Trophoblast cell (in vitro differentiated cells and primary cell): ENCODE data around the gene MXD4.

Experiments used
- DNase-seq, 2 donors: peaks; one replicate each; pipeline ENCODE4 v3.0.0-alpha.2; 2016
- H2AFZ ChIP-seq: 2 replicates; pipeline ENCODE4 v1.6.1; 2013; ENCODE audit warnings: low read length, moderate library complexity, mild to moderate bottlenecking; ENCODE audit not compliant: insufficient read depth, poor library complexity
- H2AK5ac ChIP-seq: 2 replicates; pipeline ENCODE4 v1.6.1; 2013; ENCODE audit warnings: mild to moderate bottlenecking, low read length
- H2BK120ac ChIP-seq: 2 replicates; pipeline ENCODE4 v1.6.1; 2013; ENCODE audit warnings: low read length, mild to moderate bottlenecking, moderate library complexity; ENCODE audit not compliant: insufficient read depth, poor library complexity
- H2BK12ac ChIP-seq: 2 replicates; pipeline ENCODE4 v1.6.1; 2013; ENCODE audit warnings: mild to moderate bottlenecking, low read length, moderate library complexity
- H2BK5ac ChIP-seq: 2 replicates; pipeline ENCODE4 v1.6.1; 2013; ENCODE audit warnings: low read length, low read depth, moderate library complexity, mild to moderate bottlenecking; ENCODE audit not compliant: poor library complexity
- H3K14ac ChIP-seq: 2 replicates; pipeline ENCODE4 v1.6.1; 2013; ENCODE audit warnings: mild to moderate bottlenecking, low read length
- H3K18ac ChIP-seq: 2 replicates; pipeline ENCODE4 v1.6.1; 2013; ENCODE audit warnings: mild to moderate bottlenecking, low read length
- H3K23ac ChIP-seq: 2 replicates; pipeline ENCODE4 v1.6.1; 2013; ENCODE audit warnings: low read length
- H3K27ac ChIP-seq: 2 replicates; pipeline ENCODE4 v1.5.1; 2013; ENCODE audit warnings: low read depth, mild to moderate bottlenecking, inconsistent platforms, low read length, moderate library complexity
- H3K27me3 ChIP-seq: 2 replicates; pipeline ENCODE4 v1.6.1; 2013; ENCODE audit warnings: inconsistent platforms, mild to moderate bottlenecking, low read length, moderate library complexity; ENCODE audit not compliant: insufficient read depth
- H3K36me3 ChIP-seq, 2 experiments: 1 replicate in 1 of 2; 2 replicates in 1 of 2; pipeline ENCODE4 v1.6.1; 2013; ENCODE audit warnings: low read length in 2 of 2, mild to moderate bottlenecking in 2 of 2, moderate library complexity in 1 of 2; ENCODE audit not compliant: insufficient read depth in 2 of 2, control insufficient read depth in 1 of 2
- H3K4ac ChIP-seq: 2 replicates; pipeline ENCODE4 v1.6.1; 2013; ENCODE audit warnings: low read depth, mild to moderate bottlenecking, low read length, moderate library complexity
- H3K4me1 ChIP-seq, 2 experiments: 1 replicate in 1 of 2; 2 replicates in 1 of 2; pipeline ENCODE4 v1.6.1; 2013; ENCODE audit warnings: low read length in 2 of 2, mild to moderate bottlenecking in 2 of 2, moderate library complexity in 1 of 2; ENCODE audit not compliant: insufficient read depth in 2 of 2, control insufficient read depth in 1 of 2
- H3K4me2 ChIP-seq: 2 replicates; pipeline ENCODE4 v1.6.1; 2013; ENCODE audit warnings: inconsistent platforms, mild to moderate bottlenecking, low read length, moderate library complexity
- H3K4me3 ChIP-seq: 2 replicates; pipeline ENCODE4 v1.5.1; 2013; ENCODE audit warnings: mild to moderate bottlenecking, low read depth, low read length, inconsistent platforms
- H3K79me1 ChIP-seq: one replicate; pipeline ENCODE4 v1.6.1; 2013; ENCODE audit warnings: low read length
- H3K79me2 ChIP-seq: 2 replicates; pipeline ENCODE4 v1.6.1; 2013; ENCODE audit warnings: low read length, mild to moderate bottlenecking; ENCODE audit not compliant: control insufficient read depth, insufficient read depth, poor library complexity
- H3K9ac ChIP-seq: 2 replicates; pipeline ENCODE4 v1.6.1; 2013; ENCODE audit warnings: mild to moderate bottlenecking, low read length
- H3K9me3 ChIP-seq: 2 replicates; pipeline ENCODE4 v1.6.1; 2013; ENCODE audit warnings: low read depth, mild to moderate bottlenecking, control low read depth, inconsistent platforms, low read length; ENCODE audit not compliant: insufficient read depth
- H4K12ac ChIP-seq: 2 replicates; pipeline ENCODE4 v1.6.1; 2013; ENCODE audit warnings: low read depth, mild to moderate bottlenecking, low read length, moderate library complexity
- H4K8ac ChIP-seq: 2 replicates; pipeline ENCODE4 v1.6.1; 2013; ENCODE audit warnings: low read depth, mild to moderate bottlenecking, low read length, moderate library complexity
- H4K91ac ChIP-seq: one replicate; pipeline ENCODE4 v1.6.1; 2013; ENCODE audit warnings: low read depth, mild to moderate bottlenecking, low read length, moderate library complexity
- WGBS: extraction: QIAGEN DNeasy Blood & Tissue Kit; methylation state at CpG from one replicate; pipeline ENCODE4 v1.1.7; 2013; ENCODE audit warnings: missing lambda C conversion rate; ENCODE audit not compliant: insufficient read length, insufficient coverage; ENCODE audit errors: extremely low coverage; 5-methylcytosine and 5-hydroxymethylcytosine counted together

Gene MXD4

GRCh38 chr4:2287594-2287915 is 25.6 kb upstream of the MXD4 start:
- no CpG with 5 or more reads among the region's 9 CpGs for WGBS
- H2BK12ac ChIP-seq: no peak overlapping the region

GRCh38 chr4:2286904-2287593 is 25.1 kb upstream of the MXD4 start:
- Histone ChIP-seq H3K23ac (no peak overlapping the region), H3K4ac (no peak overlapping the region)

More at GRCh38 chr4:2287594-2287915, 25.6 kb upstream of the MXD4 start:
- Histone ChIP-seq H3K27ac (no peak overlapping the region), H3K79me2 (no peaks in the 10 kb centered on the region), H3K4me3 (no peak overlapping the region), H4K8ac (no peak overlapping the region), H3K18ac (no peak overlapping the region), H2BK5ac (no peak overlapping the region), H3K9ac (no peak overlapping the region), H2AFZ (no peak overlapping the region), H4K91ac (no peak overlapping the region), H3K4ac (no peak overlapping the region), H2BK120ac (no peak overlapping the region), H3K14ac (no peak overlapping the region), H3K4me1 (peaks cover 0 to 4% of the 10 kb centered on the region in 2 experiments), H3K23ac (no peak overlapping the region), H3K4me2 (no peak overlapping the region), H2AK5ac (no peak overlapping the region), H3K27me3 (no peaks in the 10 kb centered on the region), H3K79me1 (no peaks in the 10 kb centered on the region), H3K9me3 (no peaks in the 10 kb centered on the region), H3K36me3 (no peaks in the 10 kb centered on the region), H4K12ac (no peak overlapping the region)
- DNase-seq: no peak

DNA sequence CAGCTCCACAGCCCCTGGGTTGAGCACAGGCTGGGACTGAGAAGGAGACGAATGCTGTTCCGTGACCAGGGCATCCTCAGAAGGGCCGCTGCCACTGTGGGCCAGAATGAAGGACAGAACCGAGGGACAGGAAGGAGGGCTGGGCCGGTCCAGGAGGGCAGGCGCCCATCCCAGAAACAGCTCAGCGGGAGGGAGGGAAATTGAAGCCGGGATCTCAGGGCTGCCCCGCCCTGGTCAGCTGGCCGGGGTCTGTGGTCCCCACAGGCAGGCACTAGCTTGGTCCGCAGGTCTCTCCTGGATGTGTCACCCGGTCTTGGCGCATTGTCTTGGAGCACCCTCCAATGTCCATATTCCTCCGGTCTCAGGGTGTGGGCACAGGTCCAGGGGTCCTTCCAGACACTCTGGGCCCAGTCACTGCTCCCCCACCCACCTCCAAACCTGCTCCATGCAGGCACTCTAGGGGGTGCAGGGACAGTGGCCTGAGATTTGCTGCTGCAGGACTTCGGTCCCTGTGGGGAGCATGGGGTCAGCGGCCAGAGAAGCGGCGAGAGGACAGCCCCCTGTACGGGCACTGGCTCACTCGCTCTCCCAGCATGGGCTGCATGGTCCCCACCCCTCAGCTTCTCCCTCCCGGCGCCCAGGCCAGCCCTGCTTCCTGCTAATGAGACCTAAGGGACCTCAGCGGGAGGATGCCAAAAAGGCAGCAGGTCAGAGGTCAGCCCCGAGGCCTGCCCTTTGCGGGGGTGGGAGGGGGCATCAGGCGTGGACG is 23.9 kb upstream of the MXD4 start:
- H3K79me2 ChIP-seq: no peaks in the 10 kb centered on the region
- H3K4ac ChIP-seq: no peak overlapping the region
- no peak overlapping the region for H3K18ac ChIP-seq
- no peaks in the 10 kb centered on the region for H3K36me3 ChIP-seq
- peaks cover 0 to 4% of the 10 kb centered on the region in 2 experiments for H3K4me1 ChIP-seq
- H3K79me1 ChIP-seq: no peaks in the 10 kb centered on the region
- H2BK120ac ChIP-seq: no peak overlapping the region
- no CpG with 5 or more reads among the region's 27 CpGs for WGBS
- H2BK12ac ChIP-seq: no peak overlapping the region
- H2BK5ac ChIP-seq: no peak overlapping the region
- no peaks in the 10 kb centered on the region for H3K27me3 ChIP-seq
- H2AK5ac ChIP-seq: no peak overlapping the region
- no peak overlapping the region for H3K4me3 ChIP-seq
- no peak overlapping the region for H3K27ac ChIP-seq
- no peak overlapping the region for H3K4me2 ChIP-seq
- no peak for DNase-seq
- H4K12ac ChIP-seq: no peak overlapping the region
- H4K91ac ChIP-seq: no peak overlapping the region
- H2AFZ ChIP-seq: no peak overlapping the region
- H3K23ac ChIP-seq: no peak overlapping the region
- H3K9ac ChIP-seq: no peak overlapping the region
- H3K14ac ChIP-seq: no peak overlapping the region
- no peak overlapping the region for H4K8ac ChIP-seq
- H3K9me3 ChIP-seq: no peaks in the 10 kb centered on the region

More at GRCh38 chr4:2286904-2287593, 25.1 kb upstream of the MXD4 start:
- Histone ChIP-seq H3K9me3 (no peaks in the 10 kb centered on the region), H3K36me3 (no peaks in the 10 kb centered on the region), H4K12ac (no peak overlapping the region), H3K14ac (no peak overlapping the region), H3K27ac (no peak overlapping the region), H2AFZ (no peak overlapping the region), H3K18ac (no peak overlapping the region), H3K4me1 (peaks cover 0 to 4% of the 10 kb centered on the region in 2 experiments), H3K9ac (no peak overlapping the region), H2BK12ac (no peak overlapping the region), H3K27me3 (no peaks in the 10 kb centered on the region), H3K4me3 (no peak overlapping the region), H3K79me1 (no peaks in the 10 kb centered on the region), H2AK5ac (no peak overlapping the region), H3K4me2 (no peak overlapping the region), H4K8ac (no peak overlapping the region), H4K91ac (no peak overlapping the region), H2BK5ac (no peak overlapping the region), H3K79me2 (no peaks in the 10 kb centered on the region), H2BK120ac (no peak overlapping the region)
- no CpG with 5 or more reads among the region's 19 CpGs for WGBS
- no peak for DNase-seq

GRCh38 chr4:2284934-2285612 is 23.2 kb upstream of the MXD4 start:
- no peak overlapping the region for H3K23ac ChIP-seq
- WGBS: no CpG with 5 or more reads among the region's 15 CpGs
- H3K4ac ChIP-seq: no peak overlapping the region
- no peak overlapping the region for H2BK120ac ChIP-seq
- H2BK5ac ChIP-seq: no peak overlapping the region
- H3K27ac ChIP-seq: no peak overlapping the region
- H3K18ac ChIP-seq: no peak overlapping the region
- H2BK12ac ChIP-seq: no peak overlapping the region
- H3K27me3 ChIP-seq: no peaks in the 10 kb centered on the region
- H4K8ac ChIP-seq: no peak overlapping the region
- H4K12ac ChIP-seq: no peak overlapping the region
- no peaks in the 10 kb centered on the region for H3K9me3 ChIP-seq
- no peak overlapping the region for H2AFZ ChIP-seq
- no peak overlapping the region for H2AK5ac ChIP-seq
- no peak overlapping the region for H4K91ac ChIP-seq
- H3K4me1 ChIP-seq: peaks cover 0 to 4% of the 10 kb centered on the region in 2 experiments
- no peak overlapping the region for H3K4me2 ChIP-seq
- no peak overlapping the region for H3K14ac ChIP-seq
- no peaks in the 10 kb centered on the region for H3K79me2 ChIP-seq
- H3K4me3 ChIP-seq: no peak overlapping the region
- DNase-seq: no peak
- no peaks in the 10 kb centered on the region for H3K79me1 ChIP-seq
- no peaks in the 10 kb centered on the region for H3K36me3 ChIP-seq
- no peak overlapping the region for H3K9ac ChIP-seq
